Erythroblast (primary cell): ENCODE data around the gene RPA1.

Experiments
- GATA1 ChIP-seq: IDR thresholded peaks from 2 replicates; pipeline ENCODE4 v1.6.1; 2011; ENCODE audit warnings: low read depth, mild to moderate bottlenecking, control low read depth, low read length, moderate library complexity
- POLR2A ChIP-seq: IDR thresholded peaks from 2 replicates; pipeline ENCODE4 v1.6.1; 2011; ENCODE audit warnings: mild to moderate bottlenecking, low read length

- no peak for TF ChIP-seq POLR2A
- TF ChIP-seq GATA1: no peak
These were observed 46.5 kb upstream of the RPA1 start for GRCh38 chr17:1783271-1783670.
